ENCODE data around the gene PLCH1. TPM values are rescaled to one million over a fixed set of nuclear protein-coding genes. Genes with fewer than 3 reads are reported as not detected.

Gene PLCH1
- total and polyA plus RNA-seq, 4 donors: 0.03 to 1.0 (median 0.22) TPM

DNA sequence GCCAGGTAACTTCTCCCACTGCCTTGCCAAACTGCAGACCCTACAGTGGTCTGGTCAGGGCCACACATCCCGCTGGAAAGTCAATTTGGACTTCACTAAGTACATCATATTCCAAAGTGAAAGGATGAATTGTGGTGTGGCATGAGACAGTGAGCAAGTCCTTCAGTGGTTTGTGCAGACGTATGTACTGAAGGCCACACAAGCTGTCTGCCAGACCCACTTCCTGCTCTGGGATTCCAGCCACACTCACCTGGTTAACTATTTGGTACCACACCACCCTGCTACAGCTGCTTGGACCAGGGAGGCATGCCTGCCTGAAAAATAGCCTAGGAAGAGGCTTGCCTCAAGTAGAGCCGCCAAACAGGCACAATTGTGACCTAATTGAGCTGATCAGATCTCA is 357.3 kb downstream of the PLCH1 start:
- Histone ChIP-seq H3K9me3 (ENCODE audit: control insufficient read depth in 4 of 4, low read length in 3 of 4) (no peaks in the 10 kb centered on the region), H3K9ac (ENCODE audit: low read depth in 1 of 2, low read length in 2 of 2) (no peak overlapping the region), H3K27me3 (ENCODE audit: control insufficient read depth in 4 of 4, insufficient read depth in 4 of 4, low read length in 3 of 4) (peaks cover 0 to 2% (median 0%) of the 10 kb centered on the region in 4 donors), H3K27ac (ENCODE audit: low read depth in 1 of 2, low read length in 2 of 2) (no peak overlapping the region), H3K36me3 (ENCODE audit: control insufficient read depth in 4 of 4, insufficient read depth in 3 of 4, low read depth in 1 of 4, low read length in 3 of 4) (no peaks in the 10 kb centered on the region), H3K4me3 (ENCODE audit: low read depth in 1 of 3, low read length in 3 of 3) (no peak overlapping the region), H3K4me1 (ENCODE audit: control insufficient read depth in 4 of 4, insufficient read depth in 4 of 4, low read length in 3 of 4) (no peaks in the 10 kb centered on the region)
- 73% methylated on average over 3 of the region's 3 CpGs for WGBS
- TF ChIP-seq, protein P1, sequence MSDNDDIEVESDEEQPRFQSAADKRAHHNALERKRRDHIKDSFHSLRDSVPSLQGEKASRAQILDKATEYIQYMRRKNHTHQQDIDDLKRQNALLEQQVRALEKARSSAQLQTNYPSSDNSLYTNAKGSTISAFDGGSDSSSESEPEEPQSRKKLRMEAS (IDR thresholded peaks at IDR 0.05): no peak
- TF ChIP-seq HNF4A (conservative IDR thresholded peaks at IDR 0.05) (no peak), FOXA1 (IDR thresholded peaks at IDR 0.05) (no peak), RAD21 (IDR thresholded peaks at IDR 0.05) (no peak), HNF4G (IDR thresholded peaks at IDR 0.05) (no peak), NR2F2 (IDR thresholded peaks at IDR 0.05) (no peak), YY1 (IDR thresholded peaks at IDR 0.05) (no peak), GABPA (IDR thresholded peaks at IDR 0.05 in 1 of 2, conservative IDR thresholded peaks at IDR 0.05 in 1 of 2) (no peak)
- TF ChIP-seq, protein P2, sequence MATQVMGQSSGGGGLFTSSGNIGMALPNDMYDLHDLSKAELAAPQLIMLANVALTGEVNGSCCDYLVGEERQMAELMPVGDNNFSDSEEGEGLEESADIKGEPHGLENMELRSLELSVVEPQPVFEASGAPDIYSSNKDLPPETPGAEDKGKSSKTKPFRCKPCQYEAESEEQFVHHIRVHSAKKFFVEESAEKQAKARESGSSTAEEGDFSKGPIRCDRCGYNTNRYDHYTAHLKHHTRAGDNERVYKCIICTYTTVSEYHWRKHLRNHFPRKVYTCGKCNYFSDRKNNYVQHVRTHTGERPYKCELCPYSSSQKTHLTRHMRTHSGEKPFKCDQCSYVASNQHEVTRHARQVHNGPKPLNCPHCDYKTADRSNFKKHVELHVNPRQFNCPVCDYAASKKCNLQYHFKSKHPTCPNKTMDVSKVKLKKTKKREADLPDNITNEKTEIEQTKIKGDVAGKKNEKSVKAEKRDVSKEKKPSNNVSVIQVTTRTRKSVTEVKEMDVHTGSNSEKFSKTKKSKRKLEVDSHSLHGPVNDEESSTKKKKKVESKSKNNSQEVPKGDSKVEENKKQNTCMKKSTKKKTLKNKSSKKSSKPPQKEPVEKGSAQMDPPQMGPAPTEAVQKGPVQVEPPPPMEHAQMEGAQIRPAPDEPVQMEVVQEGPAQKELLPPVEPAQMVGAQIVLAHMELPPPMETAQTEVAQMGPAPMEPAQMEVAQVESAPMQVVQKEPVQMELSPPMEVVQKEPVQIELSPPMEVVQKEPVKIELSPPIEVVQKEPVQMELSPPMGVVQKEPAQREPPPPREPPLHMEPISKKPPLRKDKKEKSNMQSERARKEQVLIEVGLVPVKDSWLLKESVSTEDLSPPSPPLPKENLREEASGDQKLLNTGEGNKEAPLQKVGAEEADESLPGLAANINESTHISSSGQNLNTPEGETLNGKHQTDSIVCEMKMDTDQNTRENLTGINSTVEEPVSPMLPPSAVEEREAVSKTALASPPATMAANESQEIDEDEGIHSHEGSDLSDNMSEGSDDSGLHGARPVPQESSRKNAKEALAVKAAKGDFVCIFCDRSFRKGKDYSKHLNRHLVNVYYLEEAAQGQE (IDR thresholded peaks at IDR 0.05): no peak
- no peak for DNase-seq (ENCODE audit: low spot score)

DNA sequence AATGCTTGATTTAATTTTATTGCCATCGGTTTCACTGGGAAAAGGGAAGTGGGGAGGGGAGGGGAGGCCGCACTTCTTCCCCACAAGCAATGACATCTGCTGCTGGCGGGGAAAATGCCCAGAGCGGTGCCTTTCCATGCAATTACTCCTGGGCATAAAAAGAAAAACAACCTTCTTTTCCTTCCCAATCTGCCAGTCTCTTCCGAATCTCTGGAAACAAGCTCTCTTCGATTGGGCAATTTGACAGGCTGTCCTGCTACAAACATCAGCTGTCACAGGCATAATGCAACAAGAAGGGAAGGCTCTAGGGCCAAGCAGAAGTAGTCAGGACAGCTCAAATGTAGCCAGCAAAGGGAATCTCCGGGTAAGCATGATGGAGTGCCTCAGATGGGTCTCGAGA is 358.0 kb downstream of the PLCH1 start:
- H3K36me3 ChIP-seq (ENCODE audit: control insufficient read depth in 4 of 4, insufficient read depth in 3 of 4, low read depth in 1 of 4, low read length in 3 of 4): no peaks in the 10 kb centered on the region
- H3K27ac ChIP-seq (ENCODE audit: low read depth in 1 of 2, low read length in 2 of 2): no peak overlapping the region
- peaks cover 0 to 2% (median 0%) of the 10 kb centered on the region in 4 donors for H3K27me3 ChIP-seq (ENCODE audit: control insufficient read depth in 4 of 4, insufficient read depth in 4 of 4, low read length in 3 of 4)
- WGBS: 78% methylated on average over 8 of the region's 8 CpGs
- DNase-seq (ENCODE audit: low spot score): no peak
- H3K9me3 ChIP-seq (ENCODE audit: control insufficient read depth in 4 of 4, low read length in 3 of 4): no peaks in the 10 kb centered on the region
- no peaks in the 10 kb centered on the region for H3K4me1 ChIP-seq (ENCODE audit: control insufficient read depth in 4 of 4, insufficient read depth in 4 of 4, low read length in 3 of 4)
- no peak overlapping the region for H3K9ac ChIP-seq (ENCODE audit: low read depth in 1 of 2, low read length in 2 of 2)
- H3K4me3 ChIP-seq (ENCODE audit: low read depth in 1 of 3, low read length in 3 of 3): no peak overlapping the region
- TF ChIP-seq FOXA2 (IDR thresholded peaks at IDR 0.05): no peak
- no peak for TF ChIP-seq RXRA (IDR thresholded peaks at IDR 0.05)

DNA sequence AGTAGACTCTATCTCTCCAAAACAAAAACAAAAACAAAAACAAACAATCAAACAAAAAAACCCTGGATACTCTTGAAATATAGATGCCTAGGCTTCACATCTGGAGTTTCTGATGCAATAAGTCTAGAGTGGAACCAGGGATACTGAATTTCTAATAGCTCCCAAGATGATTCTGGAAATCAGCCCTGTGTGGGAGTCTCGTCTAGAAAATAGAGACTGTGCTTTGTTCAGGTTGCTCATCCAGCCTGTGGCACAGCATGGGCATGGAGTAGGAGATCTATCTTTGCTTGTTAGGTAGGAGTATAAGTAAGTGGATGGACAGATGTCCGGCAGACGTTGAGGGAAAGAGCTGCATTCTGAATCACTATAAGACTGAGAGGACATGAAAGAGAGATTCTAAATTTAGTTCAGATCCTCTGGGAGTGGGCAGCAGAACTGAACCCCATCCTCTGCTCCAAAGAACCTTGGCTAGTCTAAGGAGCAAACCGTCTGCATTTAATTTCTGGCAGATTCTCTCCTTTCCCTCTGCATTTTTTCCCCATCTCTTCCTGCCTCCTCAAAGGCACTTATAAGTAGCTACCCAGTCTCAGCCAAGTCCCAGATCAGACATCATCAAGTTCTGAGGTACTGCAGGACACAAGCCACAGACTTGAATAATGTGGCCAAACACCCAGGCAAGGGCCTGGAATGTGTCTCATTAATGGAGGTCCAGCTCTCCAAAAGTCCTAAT is 358.8 kb downstream of the PLCH1 start:
- Histone ChIP-seq H3K27ac (ENCODE audit: low read depth in 1 of 2, low read length in 2 of 2) (no peak overlapping the region), H3K4me3 (ENCODE audit: low read depth in 1 of 3, low read length in 3 of 3) (no peak overlapping the region), H3K4me1 (ENCODE audit: control insufficient read depth in 4 of 4, insufficient read depth in 4 of 4, low read length in 3 of 4) (no peaks in the 10 kb centered on the region), H3K27me3 (ENCODE audit: control insufficient read depth in 4 of 4, insufficient read depth in 4 of 4, low read length in 3 of 4) (peaks cover 0 to 2% (median 0%) of the 10 kb centered on the region in 4 donors), H3K36me3 (ENCODE audit: control insufficient read depth in 4 of 4, insufficient read depth in 3 of 4, low read depth in 1 of 4, low read length in 3 of 4) (no peaks in the 10 kb centered on the region), H3K9me3 (ENCODE audit: control insufficient read depth in 4 of 4, low read length in 3 of 4) (no peaks in the 10 kb centered on the region), H3K9ac (ENCODE audit: low read depth in 1 of 2, low read length in 2 of 2) (no peak overlapping the region)
- 84% methylated on average over 4 of the region's 4 CpGs for WGBS
- TF ChIP-seq, protein P3, sequence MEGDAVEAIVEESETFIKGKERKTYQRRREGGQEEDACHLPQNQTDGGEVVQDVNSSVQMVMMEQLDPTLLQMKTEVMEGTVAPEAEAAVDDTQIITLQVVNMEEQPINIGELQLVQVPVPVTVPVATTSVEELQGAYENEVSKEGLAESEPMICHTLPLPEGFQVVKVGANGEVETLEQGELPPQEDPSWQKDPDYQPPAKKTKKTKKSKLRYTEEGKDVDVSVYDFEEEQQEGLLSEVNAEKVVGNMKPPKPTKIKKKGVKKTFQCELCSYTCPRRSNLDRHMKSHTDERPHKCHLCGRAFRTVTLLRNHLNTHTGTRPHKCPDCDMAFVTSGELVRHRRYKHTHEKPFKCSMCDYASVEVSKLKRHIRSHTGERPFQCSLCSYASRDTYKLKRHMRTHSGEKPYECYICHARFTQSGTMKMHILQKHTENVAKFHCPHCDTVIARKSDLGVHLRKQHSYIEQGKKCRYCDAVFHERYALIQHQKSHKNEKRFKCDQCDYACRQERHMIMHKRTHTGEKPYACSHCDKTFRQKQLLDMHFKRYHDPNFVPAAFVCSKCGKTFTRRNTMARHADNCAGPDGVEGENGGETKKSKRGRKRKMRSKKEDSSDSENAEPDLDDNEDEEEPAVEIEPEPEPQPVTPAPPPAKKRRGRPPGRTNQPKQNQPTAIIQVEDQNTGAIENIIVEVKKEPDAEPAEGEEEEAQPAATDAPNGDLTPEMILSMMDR (IDR thresholded peaks at IDR 0.05; ENCODE audit: low read depth, low read length, missing input control): no peak
- no peak for TF ChIP-seq GABPA (IDR thresholded peaks at IDR 0.05 in 1 of 2, conservative IDR thresholded peaks at IDR 0.05 in 1 of 2)
- DNase-seq (ENCODE audit: low spot score): no peak
